Adrenal gland (tissue), 12 donors: ENCODE data around the gene LIPM. TPM values are rescaled to one million over a fixed set of nuclear protein-coding genes. Genes with fewer than 3 reads are reported as not detected.
A peak's percentile ranks its signal among the peaks of the same experiment; 100 is the strongest.

ENCODE experiments used
- DNase-seq, 7 donors: peaks; one replicate each; pipeline ENCODE4 v3.0.0-alpha.2; 2019 to 2020
- H3K27ac ChIP-seq, 5 donors: fragments of 200-600 bp; sonication (generic) in 4 of 5; 1 replicate in 3 of 5; 2 replicates in 2 of 5; pipeline versions ENCODE4 v1.5.1 to v1.8.0; 2016 to 2020; ENCODE audit warnings: mild to moderate bottlenecking in 1 of 5
- H3K27me3 ChIP-seq: fragments of 200-600 bp; 2 replicates; pipeline ENCODE4 v1.8.0; 2021
- H3K36me3 ChIP-seq, 2 donors: fragments of 200-600 bp; replicated peaks in 1 of 2; 1 replicate in 1 of 2; 2 replicates in 1 of 2; pipeline versions ENCODE4 v1.5.1 to v1.8.0; 2018 to 2022
- H3K4me1 ChIP-seq, 2 donors: fragments of 200-600 bp; replicated peaks in 1 of 2; 1 replicate in 1 of 2; 2 replicates in 1 of 2; pipeline versions ENCODE4 v1.5.1 to v1.8.0; 2018 to 2021
- H3K4me3 ChIP-seq, 4 donors: fragments of 200-600 bp; sonication (generic) in 3 of 4; one replicate each; pipeline ENCODE4 v1.5.1; 2016 to 2018
- H3K9me3 ChIP-seq, 3 donors: fragments of 200-600 bp; sonication (generic) in 1 of 3; replicated peaks in 1 of 3; 1 replicate in 2 of 3; 2 replicates in 1 of 3; pipeline versions ENCODE4 v1.5.1 to v1.8.0; 2016 to 2021
- CTCF ChIP-seq, 6 experiments: fragments of 450-650 bp in 4 of 6; fragments of 200-600 bp in 2 of 6; sonication (generic) in 1 of 6; IDR thresholded peaks; 1 replicate in 5 of 6; 2 replicates in 1 of 6; pipeline versions ENCODE4 v1.5.1 to v1.8.0; 2016 to 2021; ENCODE audit warnings: antibody characterized with exemption in 6 of 6, mild to moderate bottlenecking in 2 of 6, moderate library complexity in 1 of 6
- POLR2A ChIP-seq, 2 donors: fragments of 450-650 bp; IDR thresholded peaks; one replicate each; pipeline ENCODE4 v1.6.1; 2017; ENCODE audit warnings: antibody characterized with exemption in 2 of 2, mild to moderate bottlenecking in 2 of 2, moderate library complexity in 1 of 2
- WGBS, 4 donors: extraction: QIAGEN DNeasy Blood & Tissue Kit in 2 of 4; methylation state at CpG; one replicate each; pipeline versions ENCODE4 v1.1.5 to v1.1.7; 2013 to 2017; 5-methylcytosine and 5-hydroxymethylcytosine counted together
- intact Hi-C, 2 donors: fragments of 100-400 bp; cut with DNase I; formaldehyde crosslinking; loops; one replicate each; pipeline versions ENCODE4 v1.14.1 to v1.15.0; 2022 to 2023
- polyA plus RNA-seq, 3 donors: library from polyadenylated mRNA; stranded (reverse); fragments of 200-250 nt in 2 of 3; fragments of 350-450 nt in 1 of 3; fragmentation: Illumina TruSeq in 1 of 3; extraction: RNeasy Lipid Tissue Mini Kit (QIAGEN cat#74804) in 1 of 3; gene quantifications; one replicate each; pipeline ENCODE4 v1.2.3, GENCODE V29; 2013 to 2014
- total RNA-seq, 9 donors: library from RNA; depleted of rRNA in 4 of 9; stranded (reverse); fragments of >200 nt in 4 of 9; fragments of 120-200 nt in 1 of 9; fragmentation: NEBNext Ultra II Directional in 1 of 9; extraction: Animal tissue kit (Norgen Biotek cat#: 25700) in 1 of 9; gene quantifications; one replicate each; pipeline versions ENCODE4 v1.1.0 to v1.2.4, GENCODE V29; 2013 to 2023
- donor health status: healthy with polysubstance abuse.
- donor health status: Bipolar disorder and iron deficiency.
- donor health status: DM: yes; HTN: yes; CAD: no.
- donor health status: DM: no; HTN: no; CAD: no.
- donor health status: DM: no; HTN: no; CAD: no.
- donor health status: DM: yes; HTN: yes; CAD: no.

LIPM gene
- total and polyA plus RNA-seq, 12 donors: not detected

- TF ChIP-seq CTCF (IDR thresholded peaks at IDR 0.05) (no peak), POLR2A (IDR thresholded peaks at IDR 0.05) (no peak)
- Histone ChIP-seq H3K9me3 (no peaks in the 10 kb centered on the region), H3K27me3 (no peaks in the 10 kb centered on the region), H3K36me3 (no peaks in the 10 kb centered on the region), H3K4me3 (no peak within 1 kb of the TSS), H3K27ac (no peak within 1 kb of the TSS), H3K4me1 (peaks cover 0 to 10% of the 10 kb centered on the region in 2 donors)
- 80 to 90% (median 85%) methylated on average over 7 of the region's 7 CpGs for WGBS, 4 donors
- intact Hi-C loops: no loop called here
- DNase-seq: peak in 3 of 7 donors; percentile 32 to 53 (median 33)
These were observed 43.0 kb upstream of the LIPM start, which contains the start of gene LIPN for GRCh38 chr10:88759366-88760101. LIPN (plus strand) TSS chr10:88760020; CDS start chr10:88761406, 1,386 bp downstream.

GRCh38 chr10:88762906-88763305 is 39.6 kb upstream of the LIPM start:
- intact Hi-C loops: no loop called here
- no peak for DNase-seq
- 24 to 38% (median 27%) methylated on average over 1 of the region's 1 CpG for WGBS, 4 donors
- Histone ChIP-seq H3K4me1 (peaks cover 0 to 10% of the 10 kb centered on the region in 2 donors), H3K27ac (no peak overlapping the region), H3K36me3 (no peaks in the 10 kb centered on the region), H3K27me3 (no peaks in the 10 kb centered on the region), H3K9me3 (no peaks in the 10 kb centered on the region), H3K4me3 (no peak overlapping the region)
- TF ChIP-seq CTCF (IDR thresholded peaks at IDR 0.05) (no peak), POLR2A (IDR thresholded peaks at IDR 0.05) (no peak)

- Histone ChIP-seq H3K27me3 (no peaks in the 10 kb centered on the region), H3K27ac (no peak overlapping the region), H3K4me3 (no peak overlapping the region), H3K4me1 (peaks cover 0 to 10% of the 10 kb centered on the region in 2 donors), H3K9me3 (no peaks in the 10 kb centered on the region), H3K36me3 (no peaks in the 10 kb centered on the region)
- peak in 1 of 7 donors; percentile 3 for DNase-seq
- WGBS, 4 donors: 24 to 41% (median 35%) methylated on average over 1 of the region's 1 CpG
- intact Hi-C loops: no loop called here
- TF ChIP-seq CTCF (IDR thresholded peaks at IDR 0.05) (no peak), POLR2A (IDR thresholded peaks at IDR 0.05) (no peak)
These were observed 39.1 kb upstream of the LIPM start for GRCh38 chr10:88763441-88763840.

GRCh38 chr10:88764110-88764509 is 38.4 kb upstream of the LIPM start:
- H3K36me3 ChIP-seq: no peaks in the 10 kb centered on the region
- TF ChIP-seq POLR2A (IDR thresholded peaks at IDR 0.05) (no peak), CTCF (IDR thresholded peaks at IDR 0.05) (no peak)
- no peak overlapping the region for H3K4me3 ChIP-seq
- intact Hi-C loops: no loop called here
- H3K27ac ChIP-seq: no peak overlapping the region
- no peaks in the 10 kb centered on the region for H3K27me3 ChIP-seq
- H3K9me3 ChIP-seq: no peaks in the 10 kb centered on the region
- no peak for DNase-seq
- 89 to 95% (median 94%) methylated on average over 3 of the region's 3 CpGs for WGBS, 4 donors
- H3K4me1 ChIP-seq: peaks cover 0 to 13% of the 10 kb centered on the region in 2 donors
